Measurements from ENCODE around the gene MINDY4. TPM values are rescaled to one million over a fixed set of nuclear protein-coding genes. Genes with fewer than 3 reads are reported as not detected.
A peak's percentile ranks its signal among the peaks of the same experiment; 100 is the strongest.

MINDY4 gene
- total RNA-seq, 1 donor from 2014 or later = 4.1 TPM

DNA sequence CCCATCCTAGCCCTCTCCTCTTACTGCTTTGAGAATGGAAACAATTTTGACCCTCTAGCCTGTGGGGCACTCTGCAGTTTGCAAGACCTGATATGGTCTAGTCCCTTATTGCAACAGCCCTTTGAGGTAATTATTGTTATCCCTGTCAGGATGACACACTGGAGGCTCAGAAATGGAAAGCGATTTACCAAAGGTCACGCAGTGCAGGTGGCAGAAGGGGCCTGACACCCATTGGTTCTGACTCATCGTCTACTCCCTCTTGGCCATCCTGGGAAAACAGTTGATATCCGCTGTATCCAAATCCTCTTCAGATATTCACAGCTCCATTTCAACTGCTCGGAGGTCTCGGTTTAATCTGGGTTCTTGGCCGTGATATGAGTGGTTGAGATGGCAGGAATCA, 95.7 kb downstream of the MINDY4 start:
- FAIRE-seq (no peak), DNase-seq (ENCODE audit: low read depth) (no peak)
- H3K27me3 Mint-ChIP-seq (ENCODE audit: low read depth, unreplicated experiment) = peaks cover 16% of the 10 kb centered on the region
- H3K27me3 ChIP-seq (ENCODE audit: insufficient read depth, low read length) = no peaks in the 10 kb centered on the region
- no peaks in the 10 kb centered on the region for H3K4me1 ChIP-seq (ENCODE audit: insufficient read depth, low read length)
- H3K36me3 ChIP-seq (ENCODE audit: insufficient read depth, low read length) = no peaks in the 10 kb centered on the region
- H3K27ac Mint-ChIP-seq (ENCODE audit: unreplicated experiment) = no peak overlapping the region
- H3K4me3 Mint-ChIP-seq (ENCODE audit: unreplicated experiment) = no peak overlapping the region
- H4K20me1 ChIP-seq (ENCODE audit: insufficient read depth, low read length) = peaks cover 3% of the 10 kb centered on the region
- H3K9ac ChIP-seq (ENCODE audit: low read length) = no peak overlapping the region
- no peak overlapping the region for H3K4me2 ChIP-seq (ENCODE audit: low read length)
- peaks cover 10% of the 10 kb centered on the region for H3K36me3 Mint-ChIP-seq (ENCODE audit: low read depth, unreplicated experiment)
- peaks cover 5% of the 10 kb centered on the region for H3K9me3 Mint-ChIP-seq (ENCODE audit: unreplicated experiment)
- H3K4me3 ChIP-seq (ENCODE audit: insufficient read depth, low read depth, low read length) = no peak overlapping the region
- no peaks in the 10 kb centered on the region for H3K79me2 ChIP-seq (ENCODE audit: insufficient read depth, low read length)
- H2AFZ ChIP-seq (ENCODE audit: low read depth, low read length) = no peak overlapping the region
- peaks cover 9% of the 10 kb centered on the region for H3K4me1 Mint-ChIP-seq (ENCODE audit: low read depth, unreplicated experiment)
- H3K9me3 ChIP-seq (ENCODE audit: insufficient read depth, low read depth, low read length) = no peaks in the 10 kb centered on the region
- no peak overlapping the region for H3K27ac ChIP-seq (ENCODE audit: low read depth, low read length)
- TF ChIP-seq EZH2 (IDR thresholded peaks at IDR 0.05; ENCODE audit: insufficient read depth, low read length) = no peak
- TF ChIP-seq, protein P1, sequence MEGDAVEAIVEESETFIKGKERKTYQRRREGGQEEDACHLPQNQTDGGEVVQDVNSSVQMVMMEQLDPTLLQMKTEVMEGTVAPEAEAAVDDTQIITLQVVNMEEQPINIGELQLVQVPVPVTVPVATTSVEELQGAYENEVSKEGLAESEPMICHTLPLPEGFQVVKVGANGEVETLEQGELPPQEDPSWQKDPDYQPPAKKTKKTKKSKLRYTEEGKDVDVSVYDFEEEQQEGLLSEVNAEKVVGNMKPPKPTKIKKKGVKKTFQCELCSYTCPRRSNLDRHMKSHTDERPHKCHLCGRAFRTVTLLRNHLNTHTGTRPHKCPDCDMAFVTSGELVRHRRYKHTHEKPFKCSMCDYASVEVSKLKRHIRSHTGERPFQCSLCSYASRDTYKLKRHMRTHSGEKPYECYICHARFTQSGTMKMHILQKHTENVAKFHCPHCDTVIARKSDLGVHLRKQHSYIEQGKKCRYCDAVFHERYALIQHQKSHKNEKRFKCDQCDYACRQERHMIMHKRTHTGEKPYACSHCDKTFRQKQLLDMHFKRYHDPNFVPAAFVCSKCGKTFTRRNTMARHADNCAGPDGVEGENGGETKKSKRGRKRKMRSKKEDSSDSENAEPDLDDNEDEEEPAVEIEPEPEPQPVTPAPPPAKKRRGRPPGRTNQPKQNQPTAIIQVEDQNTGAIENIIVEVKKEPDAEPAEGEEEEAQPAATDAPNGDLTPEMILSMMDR (IDR thresholded peaks at IDR 0.05; ENCODE audit: insufficient read depth, low read depth, low read length) = no peak

DNA sequence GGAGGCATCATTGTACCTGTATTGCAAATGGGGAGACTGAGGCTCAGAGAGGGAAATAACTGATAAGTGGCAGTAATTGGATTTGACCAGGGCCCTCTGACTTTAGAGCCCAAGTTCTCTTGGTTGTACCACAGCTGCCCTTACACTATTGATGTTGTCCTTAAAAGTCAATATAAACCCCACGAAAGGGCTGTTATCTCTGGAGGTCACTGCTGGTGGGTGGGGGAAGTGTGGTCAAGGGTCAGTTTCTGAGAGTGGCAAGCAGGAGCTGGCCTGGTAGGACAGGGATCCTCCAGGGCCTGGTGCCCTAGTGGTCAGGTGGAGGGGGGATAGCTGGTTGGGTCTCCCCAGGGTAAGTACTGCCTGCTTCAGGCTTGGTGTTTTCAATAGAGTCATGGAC, 96.3 kb downstream of the MINDY4 start:
- Histone ChIP-seq H3K27ac (ENCODE audit: low read depth, low read length) (no peak overlapping the region), H2AFZ (ENCODE audit: low read depth, low read length) (no peak overlapping the region), H3K9ac (ENCODE audit: low read length) (no peak overlapping the region), H3K79me2 (ENCODE audit: insufficient read depth, low read length) (no peaks in the 10 kb centered on the region), H4K20me1 (ENCODE audit: insufficient read depth, low read length) (peaks cover 3% of the 10 kb centered on the region), H3K9me3 (ENCODE audit: insufficient read depth, low read depth, low read length) (no peaks in the 10 kb centered on the region), H3K4me2 (ENCODE audit: low read length) (no peak overlapping the region), H3K4me1 (ENCODE audit: insufficient read depth, low read length) (no peaks in the 10 kb centered on the region), H3K27me3 (ENCODE audit: insufficient read depth, low read length) (no peaks in the 10 kb centered on the region), H3K36me3 (ENCODE audit: insufficient read depth, low read length) (no peaks in the 10 kb centered on the region), H3K4me3 (ENCODE audit: insufficient read depth, low read depth, low read length) (no peak overlapping the region)
- Mint-ChIP-seq H3K27me3 (ENCODE audit: low read depth, unreplicated experiment) (peaks cover 14% of the 10 kb centered on the region), H3K27ac (ENCODE audit: unreplicated experiment) (no peak overlapping the region), H3K4me3 (ENCODE audit: unreplicated experiment) (no peak overlapping the region), H3K4me1 (ENCODE audit: low read depth, unreplicated experiment) (peaks cover 9% of the 10 kb centered on the region), H3K36me3 (ENCODE audit: low read depth, unreplicated experiment) (peaks cover 13% of the 10 kb centered on the region), H3K9me3 (ENCODE audit: unreplicated experiment) (peaks cover 5% of the 10 kb centered on the region)
- TF ChIP-seq, protein P1 (IDR thresholded peaks at IDR 0.05; ENCODE audit: insufficient read depth, low read depth, low read length) = no peak
- no peak for TF ChIP-seq EZH2 (IDR thresholded peaks at IDR 0.05; ENCODE audit: insufficient read depth, low read length)
- FAIRE-seq (no peak), DNase-seq (ENCODE audit: low read depth) (no peak)

DNA sequence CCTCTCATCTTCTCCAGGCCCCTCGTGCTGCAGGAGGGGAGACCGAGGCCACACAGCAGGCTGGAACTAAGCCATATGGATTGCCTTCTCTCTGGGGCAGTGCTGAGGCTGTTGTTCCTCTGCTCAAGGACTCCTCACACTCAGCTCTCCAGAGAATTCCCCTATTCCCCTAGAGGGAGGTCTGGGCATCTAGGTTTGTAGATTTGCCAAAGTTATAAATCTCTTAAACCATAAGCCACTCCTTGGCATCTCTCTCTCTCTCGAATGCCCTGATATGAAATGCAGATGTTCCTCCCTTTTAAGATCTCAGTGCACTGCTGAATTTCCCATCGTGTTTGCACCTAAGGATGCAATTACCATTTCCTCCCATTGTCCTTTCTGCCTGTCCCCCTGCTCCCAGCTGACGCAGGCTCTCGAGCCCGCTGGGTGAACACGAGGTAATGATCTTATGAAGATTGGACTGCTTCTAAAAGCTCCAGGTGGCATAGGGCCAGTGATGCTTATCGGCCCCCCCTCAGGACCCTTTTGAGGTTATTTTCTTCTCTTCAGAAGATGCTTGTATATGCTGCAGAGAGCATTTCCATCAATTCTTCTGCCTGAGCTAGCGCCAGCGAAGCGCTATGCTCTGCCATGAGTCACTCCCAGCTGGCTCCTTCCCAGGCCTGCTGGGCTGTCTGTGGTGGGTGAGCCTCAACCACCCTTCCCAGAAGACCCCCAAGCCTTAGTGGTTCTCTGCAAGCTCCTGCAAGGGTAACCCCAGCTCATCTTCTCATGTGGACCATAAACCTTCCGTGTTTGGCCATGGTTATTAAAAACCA, 98.8 kb downstream of the MINDY4 start:
- H3K36me3 ChIP-seq (ENCODE audit: insufficient read depth, low read length) = no peaks in the 10 kb centered on the region
- no peak overlapping the region for H3K27ac ChIP-seq (ENCODE audit: low read depth, low read length)
- H3K79me2 ChIP-seq (ENCODE audit: insufficient read depth, low read length) = no peaks in the 10 kb centered on the region
- no peak overlapping the region for H3K27ac Mint-ChIP-seq (ENCODE audit: unreplicated experiment)
- H3K4me3 ChIP-seq (ENCODE audit: insufficient read depth, low read depth, low read length) = no peak overlapping the region
- no peaks in the 10 kb centered on the region for H3K27me3 ChIP-seq (ENCODE audit: insufficient read depth, low read length)
- H3K4me1 Mint-ChIP-seq (ENCODE audit: low read depth, unreplicated experiment) = peaks cover 9% of the 10 kb centered on the region
- DNase-seq (ENCODE audit: low read depth) = peak; percentile 46
- no peak for FAIRE-seq
- no peak overlapping the region for H3K4me3 Mint-ChIP-seq (ENCODE audit: unreplicated experiment)
- H3K9me3 Mint-ChIP-seq (ENCODE audit: unreplicated experiment) = peaks cover 7% of the 10 kb centered on the region
- H3K9me3 ChIP-seq (ENCODE audit: insufficient read depth, low read depth, low read length) = no peaks in the 10 kb centered on the region
- TF ChIP-seq, protein P1 (IDR thresholded peaks at IDR 0.05; ENCODE audit: insufficient read depth, low read depth, low read length) = no peak
- TF ChIP-seq EZH2 (IDR thresholded peaks at IDR 0.05; ENCODE audit: insufficient read depth, low read length) = no peak
- no peaks in the 10 kb centered on the region for H4K20me1 ChIP-seq (ENCODE audit: insufficient read depth, low read length)
- H3K36me3 Mint-ChIP-seq (ENCODE audit: low read depth, unreplicated experiment) = peaks cover 11% of the 10 kb centered on the region
- H3K9ac ChIP-seq (ENCODE audit: low read length) = no peak overlapping the region
- peaks cover 5% of the 10 kb centered on the region for H3K27me3 Mint-ChIP-seq (ENCODE audit: low read depth, unreplicated experiment)
- H3K4me1 ChIP-seq (ENCODE audit: insufficient read depth, low read length) = no peaks in the 10 kb centered on the region
- H2AFZ ChIP-seq (ENCODE audit: low read depth, low read length) = no peak overlapping the region
- no peak overlapping the region for H3K4me2 ChIP-seq (ENCODE audit: low read length)
